Heart right ventricle (tissue), 16 donors: Measurements from ENCODE around the gene ZNF365. TPM values are rescaled to one million over a fixed set of nuclear protein-coding genes. Genes with fewer than 3 reads are reported as not detected.

ENCODE experiments used
- ATAC-seq, 8 donors: fragments of 200-7000 bp; cut with Tn5 transposase; one replicate each; pipeline ENCODE4 v1.9.1; 2020; ENCODE audit warnings: mild to moderate bottlenecking in 8 of 8, moderate library complexity in 8 of 8, moderate number of reproducible peaks in 1 of 8
- DNase-seq, 2 donors: peaks; one replicate each; pipeline ENCODE4 v3.0.0-alpha.2; 2020
- H3K27ac ChIP-seq, 10 donors: fragments of 200-600 bp; sonication (generic) in 2 of 10; one replicate each; pipeline versions ENCODE4 v1.5.0 to v1.8.0; 2020 to 2022; ENCODE audit warnings: mild to moderate bottlenecking in 3 of 10
- H3K27me3 ChIP-seq, 7 donors: fragments of 200-600 bp; one replicate each; pipeline ENCODE4 v1.8.0; 2021 to 2022; ENCODE audit warnings: mild to moderate bottlenecking in 2 of 7
- H3K36me3 ChIP-seq, 9 donors: fragments of 200-600 bp; sonication (generic) in 1 of 9; one replicate each; pipeline versions ENCODE4 v1.5.0 to v1.8.0; 2020 to 2022; ENCODE audit warnings: mild to moderate bottlenecking in 2 of 9
- H3K4me1 ChIP-seq, 9 donors: fragments of 200-600 bp; sonication (generic) in 1 of 9; one replicate each; pipeline versions ENCODE4 v1.5.0 to v1.8.0; 2020 to 2022; ENCODE audit warnings: mild to moderate bottlenecking in 4 of 9
- H3K4me3 ChIP-seq, 10 donors: fragments of 200-600 bp; sonication (generic) in 2 of 10; one replicate each; pipeline versions ENCODE4 v1.5.0 to v1.8.0; 2020 to 2022; ENCODE audit warnings: mild to moderate bottlenecking in 7 of 10, moderate library complexity in 2 of 10
- H3K9me3 ChIP-seq, 11 donors: fragments of 200-600 bp in 10 of 11; sonication (generic) in 2 of 11; one replicate each; pipeline versions ENCODE4 v1.5.0 to v1.8.0; 2013 to 2022; ENCODE audit warnings: mild to moderate bottlenecking in 2 of 11, control low read depth in 1 of 11, moderate library complexity in 1 of 11
- WGBS, 2 donors: extraction: QIAGEN DNeasy Blood & Tissue Kit; methylation state at CpG; one replicate each; pipeline ENCODE4 v1.1.7; 2013; ENCODE audit warnings: inconsistent platforms in 1 of 2; 5-methylcytosine and 5-hydroxymethylcytosine counted together
- intact Hi-C, 10 donors: fragments of 100-400 bp; cut with DNase I; formaldehyde crosslinking; loops; one replicate each; pipeline versions ENCODE4 v1.11.1 to v1.14.2; 2022
- polyA plus RNA-seq, 2 donors: library from polyadenylated mRNA; stranded (reverse); fragments of 200-250 nt; gene quantifications; one replicate each; pipeline ENCODE4 v1.2.3, GENCODE V29; 2013
- total RNA-seq, 10 donors: library from RNA; stranded (reverse); fragmentation: NEBNext Ultra II Directional in 3 of 10; extraction: Animal tissue kit (Norgen Biotek cat#: 25700) in 3 of 10; gene quantifications; one replicate each; pipeline versions ENCODE4 v1.2.1 to v1.2.4, GENCODE V29; 2021 to 2023
- TF ChIP-seq, protein P1 (sequence below), 9 donors: fragments of 200-600 bp; sonication (generic) in 2 of 9; IDR thresholded peaks; one replicate each; pipeline versions ENCODE4 v1.5.0 to v1.8.0; 2021 to 2022; ENCODE audit warnings: antibody characterized with exemption in 9 of 9, mild to moderate bottlenecking in 5 of 9, moderate library complexity in 1 of 9
- donor health status: Arrhythmogenic right ventricular cardiomyopathy.
- donor health status: ischemic (EF 13 %, LVEDD 7.1; RV severe dilation, severe dysfunction).
- donor health status: healthy with polysubstance abuse.
- donor health status: DM: no; HTN: yes; CAD: no.
- donor health status: DM: no; HTN: no; CAD: no.
- donor health status: ischemic (EF 25% LVEDD 6.9; RV normal size, moderate dysfunction).
- donor health status: ischemic (EF 25% LVEDD 5.7; RV mildly dilated, moderate dysfunction).
- donor health status: healthy.
- donor health status: DM: yes; HTN: yes; CAD: no.
- donor health status: Ischemic cardiomyopathy.
- donor health status: ischemic (EF 35%, LVEDD 5.7; RV mildly dilated, moderate dysfunction).
- donor health status: nonischemic (EF 11% LVEDD 7.7; RV severe dilation, severe dysfunction).
- donor health status: DM: yes; HTN: yes; CAD: no.
- donor health status: PGD.
- donor health status: ischemic (EF 29% LVEDD 5.4; RV normal size, mild dysfunction).
- donor health status: nonischemic (EF 23%, LVEDD 6.1; RV moderate dilation, normal function).

ZNF365 gene
- total and polyA plus RNA-seq, 12 donors, result 0.05 to 0.60 (median 0.16) TPM

DNA sequence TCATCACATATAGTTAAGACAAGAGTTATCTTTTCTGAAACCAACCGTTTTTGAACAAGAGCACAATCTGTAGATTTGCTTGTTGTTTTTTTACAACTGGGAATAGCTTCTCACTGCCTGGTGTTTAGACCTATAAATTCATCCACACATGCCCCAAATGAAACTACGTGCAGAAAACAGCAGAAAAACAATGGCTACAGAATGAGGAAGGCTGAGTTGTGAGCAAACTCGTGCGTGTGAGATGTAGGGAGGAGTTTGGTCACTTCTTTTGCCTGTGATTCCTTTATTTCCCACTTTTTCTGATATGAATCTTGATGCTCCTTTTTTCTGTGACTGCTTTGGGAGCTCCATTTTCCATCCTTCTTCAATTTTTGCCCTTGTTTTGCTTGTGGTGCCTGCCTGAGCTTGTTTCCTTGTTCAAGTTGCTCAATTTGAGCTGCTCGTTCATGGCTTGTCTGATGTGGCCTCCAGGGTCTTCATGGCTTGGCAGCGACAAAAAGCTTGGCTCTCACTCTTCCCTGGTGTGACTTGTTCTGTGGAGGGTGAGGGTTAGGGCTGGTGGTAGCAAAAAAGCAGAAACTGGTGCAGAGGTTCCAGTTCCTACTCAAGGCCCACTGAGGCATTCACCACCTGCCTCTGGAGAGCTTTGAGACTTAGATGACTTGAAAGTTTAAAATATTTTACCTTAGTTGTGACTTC, 76.9 kb downstream of the ZNF365 start:
- H3K27ac ChIP-seq, result peak overlapping the region in 1 of 10 donors; percentile 52
- intact Hi-C loops, result loop anchor here in 1 of 10 donors (10.0 kb wide), 1 partner anchor 134 kb away; no protein-coding TSS in a partner anchor
- no peak overlapping the region for H3K4me3 ChIP-seq
- peaks cover 0 to 11% (median 0%) of the 10 kb centered on the region in 7 donors for H3K27me3 ChIP-seq
- H3K36me3 ChIP-seq, result no peaks in the 10 kb centered on the region
- TF ChIP-seq, protein P1, sequence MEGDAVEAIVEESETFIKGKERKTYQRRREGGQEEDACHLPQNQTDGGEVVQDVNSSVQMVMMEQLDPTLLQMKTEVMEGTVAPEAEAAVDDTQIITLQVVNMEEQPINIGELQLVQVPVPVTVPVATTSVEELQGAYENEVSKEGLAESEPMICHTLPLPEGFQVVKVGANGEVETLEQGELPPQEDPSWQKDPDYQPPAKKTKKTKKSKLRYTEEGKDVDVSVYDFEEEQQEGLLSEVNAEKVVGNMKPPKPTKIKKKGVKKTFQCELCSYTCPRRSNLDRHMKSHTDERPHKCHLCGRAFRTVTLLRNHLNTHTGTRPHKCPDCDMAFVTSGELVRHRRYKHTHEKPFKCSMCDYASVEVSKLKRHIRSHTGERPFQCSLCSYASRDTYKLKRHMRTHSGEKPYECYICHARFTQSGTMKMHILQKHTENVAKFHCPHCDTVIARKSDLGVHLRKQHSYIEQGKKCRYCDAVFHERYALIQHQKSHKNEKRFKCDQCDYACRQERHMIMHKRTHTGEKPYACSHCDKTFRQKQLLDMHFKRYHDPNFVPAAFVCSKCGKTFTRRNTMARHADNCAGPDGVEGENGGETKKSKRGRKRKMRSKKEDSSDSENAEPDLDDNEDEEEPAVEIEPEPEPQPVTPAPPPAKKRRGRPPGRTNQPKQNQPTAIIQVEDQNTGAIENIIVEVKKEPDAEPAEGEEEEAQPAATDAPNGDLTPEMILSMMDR (IDR thresholded peaks at IDR 0.05), result no peak
- no peak for ATAC-seq
- peaks cover 0 to 4% (median 0%) of the 10 kb centered on the region in 11 donors for H3K9me3 ChIP-seq
- DNase-seq, result no peak
- peaks cover 0 to 26% (median 0%) of the 10 kb centered on the region in 9 donors for H3K4me1 ChIP-seq
- WGBS, 2 donors, result 54 to 63% methylated on average over 6 of the region's 6 CpGs

DNA sequence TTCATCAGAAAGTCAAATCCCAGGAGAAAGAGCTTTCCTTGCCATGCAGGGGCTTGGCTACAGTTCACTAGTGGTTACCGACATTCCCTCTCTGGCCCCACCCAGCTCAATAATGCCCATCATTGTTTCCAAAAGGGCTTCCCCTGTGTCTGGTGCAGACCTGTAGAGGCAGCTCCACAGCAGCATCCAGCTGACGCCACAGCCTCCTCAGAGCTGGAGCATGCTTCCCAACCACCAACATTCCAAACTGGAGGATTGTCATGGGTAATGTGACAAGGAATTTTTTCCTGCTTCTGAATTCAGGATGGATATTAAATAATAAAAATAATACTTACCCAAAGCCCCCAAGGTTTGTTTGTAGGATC, 77.4 kb downstream of the ZNF365 start:
- 77 to 82% methylated on average over 2 of the region's 2 CpGs for WGBS, 2 donors
- no peak for DNase-seq
- H3K27me3 ChIP-seq, result peaks cover 0 to 9% (median 0%) of the 10 kb centered on the region in 7 donors
- ATAC-seq, result no peak
- peaks cover 0 to 4% (median 0%) of the 10 kb centered on the region in 11 donors for H3K9me3 ChIP-seq
- H3K27ac ChIP-seq, result peak overlapping the region in 1 of 10 donors; percentile 52
- H3K4me3 ChIP-seq, result no peak overlapping the region
- intact Hi-C loops, result loop anchor here in 1 of 10 donors (10.0 kb wide), 1 partner anchor 133 kb away; no protein-coding TSS in a partner anchor
- TF ChIP-seq, protein P1 (IDR thresholded peaks at IDR 0.05), result no peak
- H3K4me1 ChIP-seq, result peaks cover 0 to 30% (median 0%) of the 10 kb centered on the region in 9 donors
- no peaks in the 10 kb centered on the region for H3K36me3 ChIP-seq

Other genes starting within 250 kb of the ZNF365 start
- under 1 TPM in 7 of 10 donors, not detected in 3; 0.05 to 0.30 (median 0.14) TPM for gene RTKN2, start 105.5 kb upstream of the ZNF365 start, total RNA-seq
- gene RTKN2, start 105.5 kb upstream of the ZNF365 start, polyA plus RNA-seq, result under 1 TPM in 1 of 2 donors, not detected in 1; 0.01 TPM